ENCODE results near the gene NGF.

- TF ChIP-seq POLR2A (IDR thresholded peaks at IDR 0.05): no peak
- TF ChIP-seq, protein P1, sequence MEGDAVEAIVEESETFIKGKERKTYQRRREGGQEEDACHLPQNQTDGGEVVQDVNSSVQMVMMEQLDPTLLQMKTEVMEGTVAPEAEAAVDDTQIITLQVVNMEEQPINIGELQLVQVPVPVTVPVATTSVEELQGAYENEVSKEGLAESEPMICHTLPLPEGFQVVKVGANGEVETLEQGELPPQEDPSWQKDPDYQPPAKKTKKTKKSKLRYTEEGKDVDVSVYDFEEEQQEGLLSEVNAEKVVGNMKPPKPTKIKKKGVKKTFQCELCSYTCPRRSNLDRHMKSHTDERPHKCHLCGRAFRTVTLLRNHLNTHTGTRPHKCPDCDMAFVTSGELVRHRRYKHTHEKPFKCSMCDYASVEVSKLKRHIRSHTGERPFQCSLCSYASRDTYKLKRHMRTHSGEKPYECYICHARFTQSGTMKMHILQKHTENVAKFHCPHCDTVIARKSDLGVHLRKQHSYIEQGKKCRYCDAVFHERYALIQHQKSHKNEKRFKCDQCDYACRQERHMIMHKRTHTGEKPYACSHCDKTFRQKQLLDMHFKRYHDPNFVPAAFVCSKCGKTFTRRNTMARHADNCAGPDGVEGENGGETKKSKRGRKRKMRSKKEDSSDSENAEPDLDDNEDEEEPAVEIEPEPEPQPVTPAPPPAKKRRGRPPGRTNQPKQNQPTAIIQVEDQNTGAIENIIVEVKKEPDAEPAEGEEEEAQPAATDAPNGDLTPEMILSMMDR (IDR thresholded peaks at IDR 0.05): no peak
These were observed 49.4 kb downstream of the NGF start for GRCh38 chr1:115288591-115289198.

Measured in adrenal gland (tissue), 5 donors.